NCI-H2107 treated with DMSO at 0.1 percent for 48 hours (cell line): Measurements from ENCODE around the gene THY1.
A peak's percentile ranks its signal among the peaks of the same experiment; 100 is the strongest.

Experiments used
- DNase-seq: peaks from one replicate; lab custom pipeline; 2025; ENCODE audit not compliant: unreplicated experiment; lab: John Stamatoyannopoulos, UW

The THY1 gene

GRCh38 chr11:119372260-119373058, 50.5 kb downstream of the THY1 start:
- DNase-seq = no peak

- DNase-seq = peak; percentile 54
Measured at GRCh38 chr11:119371778-119372182, 51.2 kb downstream of the THY1 start.

GRCh38 chr11:119371067-119371601, 51.8 kb downstream of the THY1 start:
- no peak for DNase-seq

- no peak for DNase-seq
Measured at GRCh38 chr11:119370486-119371046, 52.4 kb downstream of the THY1 start.

GRCh38 chr11:119369132-119369925, 53.6 kb downstream of the THY1 start:
- no peak for DNase-seq

- DNase-seq = no peak
Measured at GRCh38 chr11:119368121-119369034, 54.6 kb downstream of the THY1 start.

GRCh38 chr11:119367661-119368120, 55.3 kb downstream of the THY1 start:
- no peak for DNase-seq
